Sigmoid colon (tissue), 7 donors: ENCODE data around the gene KRT7. TPM values are rescaled to one million over a fixed set of nuclear protein-coding genes. Genes with fewer than 3 reads are reported as not detected.

Source experiments
- DNase-seq: peaks from one replicate; pipeline ENCODE4 v3.0.0-alpha.2; 2019
- H3K27ac ChIP-seq, 4 donors: fragments of 200-600 bp; sonication (generic); one replicate each; pipeline ENCODE4 v1.5.1; 2016 to 2019; ENCODE audit warnings: mild to moderate bottlenecking in 1 of 4
- H3K27me3 ChIP-seq, 3 donors: fragments of 200-600 bp; sonication (generic); one replicate each; pipeline ENCODE4 v1.5.1; 2019; ENCODE audit warnings: mild to moderate bottlenecking in 1 of 3
- H3K36me3 ChIP-seq, 4 donors: fragments of 200-600 bp; sonication (generic); one replicate each; pipeline ENCODE4 v1.5.1; 2016 to 2019
- H3K4me1 ChIP-seq, 4 donors: fragments of 200-600 bp; sonication (generic); one replicate each; pipeline ENCODE4 v1.5.1; 2017 to 2019
- H3K4me3 ChIP-seq, 4 donors: fragments of 200-600 bp; sonication (generic); one replicate each; pipeline ENCODE4 v1.5.1; 2017 to 2019; ENCODE audit warnings: mild to moderate bottlenecking in 2 of 4, moderate library complexity in 1 of 4
- H3K9me3 ChIP-seq, 4 donors: fragments of 200-600 bp in 3 of 4; sonication (generic) in 3 of 4; one replicate each; pipeline versions ENCODE4 v1.5.1 to v1.6.1; 2013 to 2019
- CTCF ChIP-seq, 4 experiments: fragments of 450-650 bp in 3 of 4; fragments of 200-600 bp in 1 of 4; IDR thresholded peaks; one replicate each; pipeline ENCODE4 v1.5.1; 2016 to 2019; ENCODE audit warnings: antibody characterized with exemption in 4 of 4, mild to moderate bottlenecking in 3 of 4, moderate library complexity in 2 of 4
- EP300 ChIP-seq, 4 donors: sonication (generic); formaldehyde crosslinking; IDR thresholded peaks; one replicate each; pipeline ENCODE4 v1.6.1; 2017; ENCODE audit warnings: antibody characterized with exemption in 4 of 4
- POLR2A ChIP-seq, 2 donors: fragments of 450-650 bp; IDR thresholded peaks; one replicate each; pipeline ENCODE4 v1.6.1; 2016; ENCODE audit warnings: antibody characterized with exemption in 2 of 2, mild to moderate bottlenecking in 2 of 2, moderate library complexity in 2 of 2
- POLR2AphosphoS5 ChIP-seq, 4 donors: sonication (generic); formaldehyde crosslinking; IDR thresholded peaks; one replicate each; pipeline ENCODE4 v1.6.1; 2017; ENCODE audit warnings: antibody characterized with exemption in 4 of 4
- WGBS, 2 donors: extraction: QIAGEN DNeasy Blood & Tissue Kit; methylation state at CpG; one replicate each; pipeline ENCODE4 v1.1.7; 2013; 5-methylcytosine and 5-hydroxymethylcytosine counted together
- intact Hi-C: fragments of 100-400 bp; cut with DNase I; formaldehyde crosslinking; loops from one replicate; pipeline ENCODE4 v1.15.1; 2023
- polyA plus RNA-seq, 3 donors: library from polyadenylated mRNA; stranded (reverse); fragments of 200-250 nt; gene quantifications; one replicate each; pipeline ENCODE4 v1.2.3, GENCODE V29; 2013
- total RNA-seq, 4 donors: library from RNA; depleted of rRNA; stranded (reverse); fragments of >200 nt; gene quantifications; one replicate each; pipeline ENCODE4 v1.1.0, GENCODE V29; 2016
- donor health status: healthy with polysubstance abuse.
- donor health status: Bipolar disorder and iron deficiency.
- donor health status: healthy.

The KRT7 gene
- total and polyA plus RNA-seq, 7 donors = 0.27 to 12.0 (median 2.4) TPM; not detected in 2

- peak; percentile 52 for DNase-seq
Measured at GRCh38 chr12:52211716-52212585, 21.1 kb upstream of the KRT7 start.

GRCh38 chr12:52212701-52213563 is 20.1 kb upstream of the KRT7 start:
- Histone ChIP-seq H3K4me1 (peaks cover 0 to 6% (median under 1%) of the 10 kb centered on the region in 4 donors), H3K9me3 (no peaks in the 10 kb centered on the region), H3K27me3 (peaks cover 0 to 2% (median 0%) of the 10 kb centered on the region in 3 donors), H3K4me3 (no peak overlapping the region), H3K27ac (no peak overlapping the region), H3K36me3 (no peaks in the 10 kb centered on the region)
- intact Hi-C loops = loop anchor here (5.0 kb wide), 1 partner anchor 114 kb away; no protein-coding TSS in a partner anchor
- 72 to 83% methylated on average over 13 of the region's 13 CpGs for WGBS, 2 donors
- TF ChIP-seq POLR2A (IDR thresholded peaks at IDR 0.05) = no peak
- TF ChIP-seq EP300 (IDR thresholded peaks at IDR 0.05) = no peak
- TF ChIP-seq POLR2AphosphoS5 (IDR thresholded peaks at IDR 0.05) = no peak
- no peak for TF ChIP-seq CTCF (IDR thresholded peaks at IDR 0.05)
- peak; percentile 54 for DNase-seq

More at GRCh38 chr12:52211716-52212585, 21.1 kb upstream of the KRT7 start:
- 89 to 91% methylated on average over 13 of the region's 13 CpGs for WGBS, 2 donors
- Histone ChIP-seq H3K27ac (no peak overlapping the region), H3K4me1 (peaks cover 0 to 12% (median 3%) of the 10 kb centered on the region in 4 donors), H3K9me3 (no peaks in the 10 kb centered on the region), H3K27me3 (peaks cover 0 to 2% (median 0%) of the 10 kb centered on the region in 3 donors), H3K36me3 (no peaks in the 10 kb centered on the region), H3K4me3 (no peak overlapping the region)
- intact Hi-C loops = loop anchor here (5.0 kb wide), 1 partner anchor 115 kb away; no protein-coding TSS in a partner anchor
- TF ChIP-seq POLR2A (IDR thresholded peaks at IDR 0.05) = no peak
- TF ChIP-seq EP300 (IDR thresholded peaks at IDR 0.05) = no peak
- no peak for TF ChIP-seq POLR2AphosphoS5 (IDR thresholded peaks at IDR 0.05)
- no peak for TF ChIP-seq CTCF (IDR thresholded peaks at IDR 0.05)

GRCh38 chr12:52213564-52214420 is 19.3 kb upstream of the KRT7 start:
- Histone ChIP-seq H3K4me3 (no peak overlapping the region), H3K27me3 (peaks cover 0 to 2% (median 0%) of the 10 kb centered on the region in 3 donors), H3K27ac (no peak overlapping the region), H3K36me3 (no peaks in the 10 kb centered on the region), H3K4me1 (no peaks in the 10 kb centered on the region), H3K9me3 (no peaks in the 10 kb centered on the region)
- TF ChIP-seq POLR2AphosphoS5 (IDR thresholded peaks at IDR 0.05) (no peak), EP300 (IDR thresholded peaks at IDR 0.05) (no peak), CTCF (IDR thresholded peaks at IDR 0.05) (peak; percentile 79 to 97 (median 90))
- 30 to 38% methylated on average over 13 of the region's 13 CpGs for WGBS, 2 donors
- intact Hi-C loops = loop anchor here (5.0 kb wide), 1 partner anchor 114 kb away; no protein-coding TSS in a partner anchor
- peak; percentile 80 for DNase-seq

GRCh38 chr12:52214421-52214802 is 18.6 kb upstream of the KRT7 start:
- whole genome bisulfite sequencing, 2 donors = 70 to 85% methylated on average over 3 of the region's 3 CpGs
- Histone ChIP-seq H3K27me3 (peaks cover 0 to 2% (median 0%) of the 10 kb centered on the region in 3 donors), H3K36me3 (no peaks in the 10 kb centered on the region), H3K27ac (no peak overlapping the region), H3K9me3 (no peaks in the 10 kb centered on the region), H3K4me3 (no peak overlapping the region), H3K4me1 (no peaks in the 10 kb centered on the region)
- DNase-seq = peak; percentile 56
- TF ChIP-seq POLR2A (IDR thresholded peaks at IDR 0.05) = no peak
- intact Hi-C loops = loop anchor here (5.0 kb wide), 1 partner anchor 113 kb away; no protein-coding TSS in a partner anchor
